GM12864 (cell line): Measurements from ENCODE around the gene KRTAP4-9.
"Not testable (repeated sequence)": the region's sequence is repeated elsewhere in the genome, so short reads cannot be mapped to it uniquely, and the experiment has no call there.

ENCODE experiments used
- DNase-seq: peaks from one replicate; pipeline ENCODE4 v3.0.0-alpha.2; 2011; ENCODE audit warnings: low read depth
- H3K4me3 ChIP-seq: 2 replicates; pipeline ENCODE4 v1.5.1; 2011; ENCODE audit warnings: mild to moderate bottlenecking, low read depth, low read length, control low read depth
- TF ChIP-seq, protein P1 (sequence below): IDR thresholded peaks from 2 replicates; pipeline ENCODE4 v1.5.1; 2011; ENCODE audit warnings: low read depth, mild to moderate bottlenecking, moderate library complexity, low read length, control low read depth, inconsistent platforms; ENCODE audit errors: missing control alignments

The KRTAP4-9 gene

GRCh38 chr17:41082626-41083025, 22.6 kb upstream of the KRTAP4-9 start:
- no peak overlapping the region for H3K4me3 ChIP-seq
- TF ChIP-seq, protein P1, sequence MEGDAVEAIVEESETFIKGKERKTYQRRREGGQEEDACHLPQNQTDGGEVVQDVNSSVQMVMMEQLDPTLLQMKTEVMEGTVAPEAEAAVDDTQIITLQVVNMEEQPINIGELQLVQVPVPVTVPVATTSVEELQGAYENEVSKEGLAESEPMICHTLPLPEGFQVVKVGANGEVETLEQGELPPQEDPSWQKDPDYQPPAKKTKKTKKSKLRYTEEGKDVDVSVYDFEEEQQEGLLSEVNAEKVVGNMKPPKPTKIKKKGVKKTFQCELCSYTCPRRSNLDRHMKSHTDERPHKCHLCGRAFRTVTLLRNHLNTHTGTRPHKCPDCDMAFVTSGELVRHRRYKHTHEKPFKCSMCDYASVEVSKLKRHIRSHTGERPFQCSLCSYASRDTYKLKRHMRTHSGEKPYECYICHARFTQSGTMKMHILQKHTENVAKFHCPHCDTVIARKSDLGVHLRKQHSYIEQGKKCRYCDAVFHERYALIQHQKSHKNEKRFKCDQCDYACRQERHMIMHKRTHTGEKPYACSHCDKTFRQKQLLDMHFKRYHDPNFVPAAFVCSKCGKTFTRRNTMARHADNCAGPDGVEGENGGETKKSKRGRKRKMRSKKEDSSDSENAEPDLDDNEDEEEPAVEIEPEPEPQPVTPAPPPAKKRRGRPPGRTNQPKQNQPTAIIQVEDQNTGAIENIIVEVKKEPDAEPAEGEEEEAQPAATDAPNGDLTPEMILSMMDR: no peak
- no peak for DNase-seq

DNA sequence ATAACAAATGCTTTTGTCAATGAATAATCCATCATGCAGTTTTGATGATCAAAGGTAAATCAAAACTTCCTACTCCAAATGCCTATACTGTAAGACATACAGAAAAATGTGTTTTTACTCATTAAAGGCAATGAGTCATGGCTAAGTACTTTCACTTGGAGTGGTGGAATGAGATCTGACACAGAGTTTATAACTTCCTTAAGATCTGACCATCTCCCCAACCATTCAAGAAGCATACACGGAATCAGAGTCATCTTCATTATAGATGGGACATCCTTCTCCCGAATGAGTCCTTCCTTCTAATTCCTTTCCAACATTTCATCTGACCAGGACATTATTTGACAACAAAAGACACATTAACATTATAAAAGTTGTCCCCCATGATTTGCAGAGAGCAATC, 21.8 kb upstream of the KRTAP4-9 start:
- not testable (repeated sequence) for DNase-seq, H3K4me3 ChIP-seq

- not testable (repeated sequence) for H3K4me3 ChIP-seq, DNase-seq
These were observed 20.9 kb upstream of the KRTAP4-9 start, which contains the start of gene KRTAP4-7 for GRCh38 chr17:41084100-41084856. TSS of gene KRTAP4-7 (plus strand) at chr17:41084150. CDS start at chr17:41084207, 57 bp downstream.

DNA sequence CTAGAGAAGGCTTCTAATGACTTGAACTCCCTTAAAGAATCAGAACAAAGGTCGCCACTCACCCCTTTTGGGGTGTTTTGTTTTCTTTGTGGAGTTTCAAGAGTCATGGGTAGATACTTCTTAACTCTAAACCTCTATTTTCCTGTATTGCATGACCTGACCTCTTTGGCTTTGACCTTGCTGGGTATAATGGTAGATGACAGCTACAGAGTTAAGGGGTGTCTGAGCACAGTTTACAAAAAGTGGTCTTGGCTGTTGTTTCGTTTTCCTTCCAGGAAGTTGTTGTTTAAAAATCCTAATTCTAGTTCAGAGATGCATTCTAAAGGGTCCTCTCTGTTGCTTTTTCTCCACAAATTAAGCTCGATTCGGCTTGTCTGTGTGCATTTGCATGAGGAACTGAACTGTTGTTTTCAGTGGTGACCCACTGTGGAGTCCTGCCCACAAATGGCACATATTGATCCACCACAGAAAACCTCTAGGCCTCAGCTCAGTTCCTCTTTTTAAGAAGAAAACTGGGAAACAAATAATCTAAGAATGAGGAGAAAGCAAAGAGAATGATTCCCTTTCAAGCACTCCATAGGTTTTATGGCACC, 16.3 kb upstream of the KRTAP4-9 start:
- H3K4me3 ChIP-seq, DNase-seq: not testable (repeated sequence)

DNA sequence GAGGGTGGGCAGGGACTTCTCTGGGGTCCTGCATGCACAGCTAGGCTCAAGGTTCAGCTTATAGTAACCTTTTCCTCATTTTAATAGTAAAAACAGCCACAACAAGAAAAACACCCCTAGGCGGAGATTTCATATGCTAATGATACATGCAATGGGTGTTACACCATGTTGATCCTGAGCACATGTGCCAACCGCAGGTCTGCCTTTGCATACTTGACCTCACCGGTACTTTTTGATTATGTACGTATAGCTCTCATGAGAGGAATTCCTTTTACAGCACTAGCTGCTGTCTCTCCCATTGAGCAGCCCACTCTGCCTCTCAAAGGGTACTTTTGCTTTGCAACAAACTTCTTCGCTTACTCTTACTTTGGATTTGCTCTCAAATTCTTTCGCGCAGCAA, 9.1 kb upstream of the KRTAP4-9 start:
- TF ChIP-seq, protein P1: no peak
- H3K4me3 ChIP-seq: no peak overlapping the region
- DNase-seq: no peak

GRCh38 chr17:41098042-41098441, 7.1 kb upstream of the KRTAP4-9 start, which contains the start of gene KRTAP4-8:
TSS of gene KRTAP4-8 (minus strand) at chr17:41098142. CDS start at chr17:41098084, 58 bp downstream.
- TF ChIP-seq, protein P1: no peak
- no peak for DNase-seq
- H3K4me3 ChIP-seq: no peak within 1 kb of the TSS

- no peak overlapping the region for H3K4me3 ChIP-seq
- DNase-seq: no peak
- TF ChIP-seq, protein P1: no peak
These were observed 6.7 kb upstream of the KRTAP4-9 start for GRCh38 chr17:41098481-41098880.

- H3K4me3 ChIP-seq, DNase-seq: not testable (repeated sequence)
These were observed 5.3 kb upstream of the KRTAP4-9 start for GRCh38 chr17:41099682-41100480.
